Retinal pigment epithelial cell (primary cell): ENCODE data around the gene HPS3.

Source experiments
- DNase-seq: peaks from one replicate; pipeline ENCODE4 v3.0.0-alpha.2; 2010; ENCODE audit warnings: low read depth
- H3K4me3 ChIP-seq: 2 replicates; pipeline ENCODE4 v1.5.1; 2011; ENCODE audit warnings: mild to moderate bottlenecking, low read length, control low read depth, moderate library complexity
- TF ChIP-seq, protein P1 (sequence below): conservative IDR thresholded peaks from 2 replicates; pipeline ENCODE4 v1.5.1; 2011; ENCODE audit warnings: low read depth, low read length, control low read depth, inconsistent platforms

The HPS3 gene

DNA sequence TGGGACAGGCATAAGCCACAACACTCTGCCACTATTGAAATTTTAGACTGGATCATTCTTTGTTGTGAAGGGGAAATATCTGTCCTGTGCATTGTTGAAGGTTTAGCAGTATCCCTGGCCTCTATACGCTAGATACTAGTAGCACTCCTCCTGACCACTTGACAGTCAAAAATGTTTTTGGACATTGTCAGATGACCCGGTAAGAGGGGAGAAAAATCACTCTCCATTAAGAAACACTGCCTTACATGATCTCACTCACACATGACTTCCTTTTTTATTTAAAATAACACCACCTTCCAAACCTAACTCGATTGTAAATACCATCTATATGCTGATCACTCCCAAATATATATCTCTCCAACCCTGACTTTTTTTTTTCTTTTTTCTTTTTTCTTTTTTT, 27.8 kb upstream of the HPS3 start:
- no peak for DNase-seq
- TF ChIP-seq, protein P1, sequence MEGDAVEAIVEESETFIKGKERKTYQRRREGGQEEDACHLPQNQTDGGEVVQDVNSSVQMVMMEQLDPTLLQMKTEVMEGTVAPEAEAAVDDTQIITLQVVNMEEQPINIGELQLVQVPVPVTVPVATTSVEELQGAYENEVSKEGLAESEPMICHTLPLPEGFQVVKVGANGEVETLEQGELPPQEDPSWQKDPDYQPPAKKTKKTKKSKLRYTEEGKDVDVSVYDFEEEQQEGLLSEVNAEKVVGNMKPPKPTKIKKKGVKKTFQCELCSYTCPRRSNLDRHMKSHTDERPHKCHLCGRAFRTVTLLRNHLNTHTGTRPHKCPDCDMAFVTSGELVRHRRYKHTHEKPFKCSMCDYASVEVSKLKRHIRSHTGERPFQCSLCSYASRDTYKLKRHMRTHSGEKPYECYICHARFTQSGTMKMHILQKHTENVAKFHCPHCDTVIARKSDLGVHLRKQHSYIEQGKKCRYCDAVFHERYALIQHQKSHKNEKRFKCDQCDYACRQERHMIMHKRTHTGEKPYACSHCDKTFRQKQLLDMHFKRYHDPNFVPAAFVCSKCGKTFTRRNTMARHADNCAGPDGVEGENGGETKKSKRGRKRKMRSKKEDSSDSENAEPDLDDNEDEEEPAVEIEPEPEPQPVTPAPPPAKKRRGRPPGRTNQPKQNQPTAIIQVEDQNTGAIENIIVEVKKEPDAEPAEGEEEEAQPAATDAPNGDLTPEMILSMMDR = no peak
- H3K4me3 ChIP-seq = no peak overlapping the region

DNA sequence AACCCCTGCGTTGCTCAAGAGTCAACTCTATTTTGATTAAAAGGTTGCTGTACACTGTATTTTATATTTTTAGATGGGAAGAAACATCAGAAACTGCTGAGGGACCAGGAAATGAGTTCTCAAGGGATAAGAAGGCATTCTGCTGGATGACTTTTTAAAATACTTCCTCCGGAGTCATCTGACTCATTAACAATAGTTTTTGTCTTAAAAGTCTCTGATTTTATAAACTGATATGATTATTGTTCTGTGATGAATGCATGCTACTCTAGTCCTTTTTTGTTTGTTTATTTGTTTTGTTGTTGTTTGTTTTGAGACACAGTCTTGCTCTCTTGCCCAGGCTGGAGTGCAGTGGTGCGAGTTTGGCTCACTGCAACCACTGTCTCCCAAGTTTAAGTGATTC, 25.0 kb upstream of the HPS3 start:
- TF ChIP-seq, protein P1 = no peak
- H3K4me3 ChIP-seq = no peak overlapping the region
- no peak for DNase-seq

- H3K4me3 ChIP-seq = no peak overlapping the region
- DNase-seq = no peak
- TF ChIP-seq, protein P1 = no peak
Measured at GRCh38 chr3:149114458-149114857, 15.0 kb upstream of the HPS3 start.

DNA sequence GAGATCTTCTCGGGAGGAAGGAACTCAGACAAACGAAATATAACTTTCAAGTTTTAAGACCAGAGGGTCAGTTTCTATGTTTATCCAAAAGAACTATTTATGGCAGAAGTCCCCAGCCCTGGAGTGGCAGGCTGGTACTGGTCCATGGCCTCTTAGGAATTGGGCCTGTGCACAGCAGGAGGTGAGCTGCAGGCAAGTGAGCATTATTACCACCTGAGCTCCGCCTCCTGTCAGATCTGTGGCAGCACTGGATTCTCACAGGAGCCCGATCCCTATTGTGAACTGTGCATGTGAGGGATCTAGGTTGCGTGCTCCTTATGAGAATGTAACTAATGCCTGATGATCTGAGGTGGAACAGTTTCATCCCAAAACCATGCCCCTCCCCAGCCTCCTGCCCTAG, 14.3 kb upstream of the HPS3 start:
- no peak overlapping the region for H3K4me3 ChIP-seq
- no peak for DNase-seq
- TF ChIP-seq, protein P1 = no peak

DNA sequence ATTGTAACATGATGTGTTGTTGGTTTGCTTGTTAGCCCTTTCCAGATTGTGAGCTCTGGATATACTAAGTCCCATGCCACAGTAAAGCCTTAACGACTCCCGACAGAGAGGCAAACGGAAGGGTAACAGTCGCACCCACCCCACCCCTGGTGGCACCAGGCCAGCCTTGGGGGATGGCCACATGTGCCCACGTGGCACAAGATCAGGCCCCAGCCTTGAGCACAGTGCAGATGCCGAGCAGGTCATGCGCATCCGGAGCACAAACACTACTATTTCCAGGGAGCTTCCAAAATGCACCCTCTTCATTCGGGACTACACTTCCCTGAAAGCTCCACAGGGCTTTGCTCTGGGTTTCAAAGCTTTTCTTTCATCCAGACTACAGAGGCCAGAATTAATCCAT, 10.7 kb upstream of the HPS3 start:
- DNase-seq = no peak
- no peak overlapping the region for H3K4me3 ChIP-seq
- TF ChIP-seq, protein P1 = no peak

DNA sequence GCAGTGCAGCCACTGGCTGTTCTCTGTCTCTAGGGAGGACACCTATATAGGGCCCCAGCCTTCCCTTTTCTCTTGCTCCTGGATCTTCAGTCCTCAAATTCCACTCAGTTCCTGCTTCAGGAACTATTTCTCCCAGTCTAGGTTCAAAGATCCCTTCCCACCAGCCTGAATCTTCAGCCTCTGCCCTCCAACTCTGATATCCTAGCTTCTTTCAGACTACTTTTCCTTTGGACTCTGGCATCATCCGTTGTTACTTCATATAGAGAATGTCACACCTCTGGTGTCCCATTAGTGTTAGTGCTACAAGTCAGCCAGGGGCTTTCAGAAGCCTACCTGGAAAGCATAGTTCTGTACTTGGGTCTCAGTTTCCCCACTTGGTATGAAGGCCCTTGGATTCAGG, 10.0 kb upstream of the HPS3 start:
- TF ChIP-seq, protein P1 = no peak
- no peak for DNase-seq
- H3K4me3 ChIP-seq = no peak overlapping the region

DNA sequence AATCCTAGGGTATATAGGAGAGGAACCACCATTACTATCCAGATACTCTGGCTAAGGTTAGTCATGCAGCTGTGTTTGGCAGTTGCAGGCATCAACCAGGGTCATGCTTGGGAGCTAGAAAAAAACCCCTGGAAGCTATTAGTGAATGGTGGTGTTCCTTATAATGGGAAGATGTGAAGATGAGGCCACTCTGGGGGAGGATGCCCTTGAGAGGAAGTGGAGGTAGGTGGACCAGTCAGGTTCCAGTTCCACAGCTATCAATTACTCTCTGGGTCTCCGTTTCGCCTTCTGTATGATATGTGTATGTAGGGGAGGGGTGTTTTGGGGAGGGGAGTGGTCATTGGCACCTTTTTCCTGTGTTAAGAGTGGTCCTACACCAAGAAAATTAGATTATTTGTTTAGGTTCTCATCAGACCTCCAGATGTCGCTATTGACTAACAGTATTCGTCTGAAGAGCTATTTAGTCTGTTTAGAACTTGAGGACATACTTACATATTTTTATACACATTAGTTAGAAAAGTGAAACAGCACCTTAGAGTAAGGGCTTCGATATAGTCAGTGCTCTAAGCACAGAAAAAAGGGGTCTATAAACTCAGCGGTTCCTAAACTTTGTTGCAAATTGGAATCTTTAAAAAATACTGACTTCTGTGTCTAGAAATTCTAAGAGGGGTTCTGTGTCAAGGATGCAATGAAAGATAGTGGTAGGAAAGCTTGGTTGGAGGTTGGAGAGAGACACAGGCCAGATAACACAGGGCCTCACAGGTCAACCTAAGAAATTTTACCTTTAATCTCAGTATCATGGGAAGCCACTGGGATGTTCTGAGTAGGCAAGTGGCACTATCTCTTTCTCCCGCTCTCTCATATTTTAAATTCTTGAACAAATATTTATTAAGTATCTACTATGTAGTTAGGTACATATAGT, 9.1 kb upstream of the HPS3 start:
- DNase-seq = peak; percentile 28
- TF ChIP-seq, protein P1 = peak; percentile 59
- no peak overlapping the region for H3K4me3 ChIP-seq
